Left lung (tissue), 10 donors: ENCODE measurements around the gene JPH3. TPM values are rescaled to one million over a fixed set of nuclear protein-coding genes. Genes with fewer than 3 reads are reported as not detected.

ENCODE experiments used
- ATAC-seq: fragments of 200-7000 bp; cut with Tn5 transposase; one replicate; pipeline ENCODE4 v1.9.1; 2020; ENCODE audit warnings: moderate library complexity
- DNase-seq, 4 donors: peaks; one replicate each; pipeline ENCODE4 v3.0.0-alpha.2; 2013 to 2020
- H3K27ac ChIP-seq, 2 donors: fragments of 200-600 bp; sonication (generic) in 1 of 2; one replicate each; pipeline versions ENCODE4 v1.5.0 to v1.8.0; 2020 to 2021
- H3K27me3 ChIP-seq, 2 donors: fragments of 200-600 bp; sonication (generic) in 1 of 2; one replicate each; pipeline versions ENCODE4 v1.5.0 to v1.8.0; 2020 to 2021
- H3K36me3 ChIP-seq, 2 donors: fragments of 200-600 bp; sonication (generic) in 1 of 2; one replicate each; pipeline versions ENCODE4 v1.5.0 to v1.8.0; 2020 to 2021
- H3K4me1 ChIP-seq, 2 donors: fragments of 200-600 bp; one replicate each; pipeline ENCODE4 v1.8.0; 2021
- H3K4me3 ChIP-seq, 2 donors: fragments of 200-600 bp; sonication (generic) in 1 of 2; one replicate each; pipeline versions ENCODE4 v1.5.0 to v1.8.0; 2020 to 2021; ENCODE audit warnings: mild to moderate bottlenecking in 1 of 2
- H3K9me3 ChIP-seq, 2 donors: fragments of 200-600 bp; sonication (generic) in 1 of 2; one replicate each; pipeline versions ENCODE4 v1.5.0 to v1.8.0; 2020 to 2021
- CTCF ChIP-seq, 2 donors: fragments of 200-600 bp; sonication (generic) in 1 of 2; IDR thresholded peaks; one replicate each; pipeline versions ENCODE4 v1.5.0 to v1.8.0; 2021; ENCODE audit warnings: antibody characterized with exemption in 2 of 2
- intact Hi-C, 2 donors: fragments of 100-400 bp; cut with DNase I; formaldehyde crosslinking; loops; one replicate each; pipeline versions ENCODE4 v1.11.2 to v1.14.2; 2022
- polyA plus RNA-seq, 6 donors: library from polyadenylated mRNA; unstranded; fragments of 120-200 nt; gene quantifications; one replicate each; pipeline ENCODE4 v1.2.1, GENCODE V29; 2013; ENCODE audit not compliant: insufficient read length in 6 of 6
- total RNA-seq, 2 donors: library from RNA; stranded (reverse); fragmentation: NEBNext Ultra II Directional; extraction: Animal tissue kit (Norgen Biotek cat#: 25700); gene quantifications; one replicate each; pipeline ENCODE4 v1.2.1, GENCODE V29; 2021
- donor health status: DM: no; HTN: yes; CAD: no.
- donor health status: DM: no; HTN: no; CAD: no.

Gene JPH3
- total and polyA plus RNA-seq, 8 donors = 0.06 to 2.5 (median 1.2) TPM; not detected in 1

- Histone ChIP-seq H3K36me3 (peaks cover 0 to 77% of the 10 kb centered on the region in 2 donors), H3K27me3 (no peaks in the 10 kb centered on the region), H3K9me3 (no peaks in the 10 kb centered on the region), H3K4me1 (no peaks in the 10 kb centered on the region), H3K4me3 (no peak overlapping the region), H3K27ac (no peak overlapping the region)
- no peak for DNase-seq
- no peak for ATAC-seq
- TF ChIP-seq CTCF (IDR thresholded peaks at IDR 0.05) = no peak
- intact Hi-C loops = no loop called here
Measured at GRCh38 chr16:87698241-87698640, 95.9 kb downstream of the JPH3 start.

GRCh38 chr16:87698676-87699199 lies 96.4 kb downstream of the JPH3 start:
- H3K4me1 ChIP-seq = no peaks in the 10 kb centered on the region
- intact Hi-C loops = no loop called here
- DNase-seq = no peak
- TF ChIP-seq CTCF (IDR thresholded peaks at IDR 0.05) = no peak
- H3K4me3 ChIP-seq = no peak overlapping the region
- peaks cover 0 to 82% of the 10 kb centered on the region in 2 donors for H3K36me3 ChIP-seq
- H3K27me3 ChIP-seq = no peaks in the 10 kb centered on the region
- H3K27ac ChIP-seq = no peak overlapping the region
- ATAC-seq = no peak
- H3K9me3 ChIP-seq = no peaks in the 10 kb centered on the region

GRCh38 chr16:87700406-87701077 lies 98.2 kb downstream of the JPH3 start:
- no peak for DNase-seq
- H3K27ac ChIP-seq = no peak overlapping the region
- no peaks in the 10 kb centered on the region for H3K4me1 ChIP-seq
- no peak for ATAC-seq
- intact Hi-C loops = no loop called here
- H3K4me3 ChIP-seq = no peak overlapping the region
- H3K36me3 ChIP-seq = peaks cover 0 to 82% of the 10 kb centered on the region in 2 donors
- no peaks in the 10 kb centered on the region for H3K27me3 ChIP-seq
- TF ChIP-seq CTCF (IDR thresholded peaks at IDR 0.05) = no peak
- H3K9me3 ChIP-seq = no peaks in the 10 kb centered on the region

- TF ChIP-seq CTCF (IDR thresholded peaks at IDR 0.05) = no peak
- intact Hi-C loops = no loop called here
- H3K4me1 ChIP-seq = no peaks in the 10 kb centered on the region
- H3K27ac ChIP-seq = no peak overlapping the region
- DNase-seq (no peak), ATAC-seq (no peak)
- H3K4me3 ChIP-seq = no peak overlapping the region
- no peaks in the 10 kb centered on the region for H3K27me3 ChIP-seq
- peaks cover 0 to 77% of the 10 kb centered on the region in 2 donors for H3K36me3 ChIP-seq
- no peaks in the 10 kb centered on the region for H3K9me3 ChIP-seq
Measured at GRCh38 chr16:87701078-87701460, 98.8 kb downstream of the JPH3 start.

DNA sequence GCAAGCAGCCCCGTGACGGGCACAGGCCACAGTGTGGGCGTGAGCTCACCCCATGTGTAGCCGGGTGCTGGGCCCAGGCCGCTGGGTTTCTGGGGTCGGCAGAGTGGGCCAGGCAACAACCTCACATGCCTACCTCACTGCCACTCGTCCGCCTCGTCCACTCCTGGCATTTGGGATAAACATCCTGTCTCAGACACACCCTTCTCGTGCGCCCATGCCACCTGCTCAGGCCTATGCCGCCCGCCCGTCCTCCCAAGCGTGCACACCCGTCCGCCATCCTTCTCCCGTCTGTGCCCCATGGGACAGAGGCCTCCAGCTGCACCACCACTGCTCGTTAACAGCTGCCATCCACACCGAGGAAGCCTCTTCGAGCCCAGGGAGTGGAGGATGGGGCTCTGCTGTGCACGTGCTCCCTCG lies 99.2 kb downstream of the JPH3 start:
- Histone ChIP-seq H3K9me3 (no peaks in the 10 kb centered on the region), H3K4me1 (no peaks in the 10 kb centered on the region), H3K36me3 (peaks cover 0 to 72% of the 10 kb centered on the region in 2 donors), H3K27me3 (no peaks in the 10 kb centered on the region), H3K27ac (no peak overlapping the region), H3K4me3 (no peak overlapping the region)
- TF ChIP-seq CTCF (IDR thresholded peaks at IDR 0.05) = no peak
- intact Hi-C loops = no loop called here
- DNase-seq = no peak
- ATAC-seq = no peak
